Upper lobe of right lung (tissue), 1 donor: ENCODE data around the gene CTDSPL2. TPM values are rescaled to one million over a fixed set of nuclear protein-coding genes. Genes with fewer than 3 reads are reported as not detected.
"Not testable (repeated sequence)": the region's sequence is repeated elsewhere in the genome, so short reads cannot be mapped to it uniquely, and the experiment has no call there.

ENCODE experiments used
- ATAC-seq: fragments of 200-7000 bp; cut with Tn5 transposase; one replicate; pipeline ENCODE4 v1.9.1; 2020; ENCODE audit warnings: mild to moderate bottlenecking, moderate library complexity
- DNase-seq: peaks from one replicate; pipeline ENCODE4 v3.0.0-alpha.2; 2020
- H3K27ac ChIP-seq: fragments of 200-600 bp; one replicate; pipeline ENCODE4 v1.8.0; 2022
- H3K27me3 ChIP-seq: fragments of 200-600 bp; one replicate; pipeline ENCODE4 v1.8.0; 2022; ENCODE audit warnings: mild to moderate bottlenecking
- H3K36me3 ChIP-seq: fragments of 200-600 bp; one replicate; pipeline ENCODE4 v1.8.0; 2022
- H3K4me1 ChIP-seq: fragments of 200-600 bp; one replicate; pipeline ENCODE4 v1.8.0; 2022
- H3K4me3 ChIP-seq: fragments of 200-600 bp; one replicate; pipeline ENCODE4 v1.8.0; 2022; ENCODE audit warnings: mild to moderate bottlenecking
- H3K9me3 ChIP-seq: fragments of 200-600 bp; one replicate; pipeline ENCODE4 v1.8.0; 2022
- CTCF ChIP-seq: fragments of 200-600 bp; IDR thresholded peaks from one replicate; pipeline ENCODE4 v1.8.0; 2022; ENCODE audit warnings: antibody characterized with exemption
- intact Hi-C: fragments of 100-400 bp; cut with DNase I; formaldehyde crosslinking; loops from one replicate; pipeline ENCODE4 v1.11.0; 2022
- total RNA-seq: library from RNA; stranded (reverse); fragmentation: NEBNext Ultra II Directional; extraction: Animal tissue kit (Norgen Biotek cat#: 25700); gene quantifications from one replicate; pipeline ENCODE4 v1.2.1, GENCODE V29; 2021
- donor health status: DM: no; HTN: yes; CAD: no; lungs with severe emphysema.

The CTDSPL2 gene
- total RNA-seq, 1 donor from 2014 or later, result 34.1 TPM

GRCh38 chr15:44554934-44555723 is 127.7 kb downstream of the CTDSPL2 start:
- H3K36me3 ChIP-seq, result peaks cover 93% of the 10 kb centered on the region
- no peak for TF ChIP-seq CTCF
- no peak overlapping the region for H3K4me3 ChIP-seq
- no peaks in the 10 kb centered on the region for H3K4me1 ChIP-seq
- DNase-seq (no peak), ATAC-seq (no peak)
- no peak overlapping the region for H3K27ac ChIP-seq
- no peaks in the 10 kb centered on the region for H3K9me3 ChIP-seq
- no peaks in the 10 kb centered on the region for H3K27me3 ChIP-seq
- intact Hi-C loops, result no loop called here

- H3K27me3 ChIP-seq, intact Hi-C loops, H3K4me1 ChIP-seq, H3K9me3 ChIP-seq, DNase-seq, H3K27ac ChIP-seq, ATAC-seq, H3K4me3 ChIP-seq: not testable (repeated sequence)
- H3K36me3 ChIP-seq, result peaks cover 100% of the 10 kb centered on the region
Measured at GRCh38 chr15:44560926-44561325, 133.5 kb downstream of the CTDSPL2 start.

GRCh38 chr15:44565387-44566154 is 138.1 kb downstream of the CTDSPL2 start:
- H3K4me3 ChIP-seq, result no peak overlapping the region
- no peak overlapping the region for H3K27ac ChIP-seq
- DNase-seq, result no peak
- peaks cover 100% of the 10 kb centered on the region for H3K36me3 ChIP-seq
- H3K27me3 ChIP-seq, result no peaks in the 10 kb centered on the region
- H3K9me3 ChIP-seq, result no peaks in the 10 kb centered on the region
- no peak for TF ChIP-seq CTCF
- ATAC-seq, result no peak
- no peaks in the 10 kb centered on the region for H3K4me1 ChIP-seq
- intact Hi-C loops, result no loop called here

- intact Hi-C loops, result no loop called here
- DNase-seq (no peak), ATAC-seq (no peak)
- no peak overlapping the region for H3K27ac ChIP-seq
- no peaks in the 10 kb centered on the region for H3K9me3 ChIP-seq
- H3K27me3 ChIP-seq, result no peaks in the 10 kb centered on the region
- H3K36me3 ChIP-seq, result peaks cover 98% of the 10 kb centered on the region
- TF ChIP-seq CTCF, result no peak
- no peaks in the 10 kb centered on the region for H3K4me1 ChIP-seq
- no peak overlapping the region for H3K4me3 ChIP-seq
Measured at GRCh38 chr15:44566155-44566540, 138.7 kb downstream of the CTDSPL2 start.

GRCh38 chr15:44568338-44568737 is 140.9 kb downstream of the CTDSPL2 start:
- H3K9me3 ChIP-seq, result no peaks in the 10 kb centered on the region
- H3K4me1 ChIP-seq, result no peaks in the 10 kb centered on the region
- no peak for TF ChIP-seq CTCF
- H3K27ac ChIP-seq, result no peak overlapping the region
- H3K36me3 ChIP-seq, result peaks cover 90% of the 10 kb centered on the region
- ATAC-seq (no peak), DNase-seq (no peak)
- no peaks in the 10 kb centered on the region for H3K27me3 ChIP-seq
- H3K4me3 ChIP-seq, result no peak overlapping the region
- intact Hi-C loops, result no loop called here

GRCh38 chr15:44569316-44569715 is 141.9 kb downstream of the CTDSPL2 start:
- no peak for ATAC-seq
- Histone ChIP-seq H3K36me3 (peaks cover 90% of the 10 kb centered on the region), H3K4me3 (no peak overlapping the region), H3K9me3 (no peaks in the 10 kb centered on the region), H3K27me3 (no peaks in the 10 kb centered on the region), H3K4me1 (no peaks in the 10 kb centered on the region), H3K27ac (no peak overlapping the region)
- TF ChIP-seq CTCF, result no peak
- intact Hi-C loops, result no loop called here
- DNase-seq, result no peak
